T-helper 1 cell treated with Interleukin-12 subunit alpha and Interleukin-12 subunit beta and Interleukin-4 antibody, amounts not matched to agents 30 ng/mL and 1 ng/mL, for 36 hours (primary cell): ENCODE measurements around the gene MAP3K14. TPM values are rescaled to one million over a fixed set of nuclear protein-coding genes. Genes with fewer than 3 reads are reported as not detected.

ENCODE experiments used
- intact Hi-C: fragments of 100-400 bp; cut with micrococcal nuclease; formaldehyde crosslinking; loops from one replicate; pipeline ENCODE4 v1.15.1; 2024
- total RNA-seq: library from RNA; stranded (reverse); gene quantifications from 2 replicates; pipeline ENCODE4 v1.2.3, GENCODE V29; 2022

The MAP3K14 gene
- total RNA-seq, 1 donor from 2014 or later, result 44.9 TPM

DNA sequence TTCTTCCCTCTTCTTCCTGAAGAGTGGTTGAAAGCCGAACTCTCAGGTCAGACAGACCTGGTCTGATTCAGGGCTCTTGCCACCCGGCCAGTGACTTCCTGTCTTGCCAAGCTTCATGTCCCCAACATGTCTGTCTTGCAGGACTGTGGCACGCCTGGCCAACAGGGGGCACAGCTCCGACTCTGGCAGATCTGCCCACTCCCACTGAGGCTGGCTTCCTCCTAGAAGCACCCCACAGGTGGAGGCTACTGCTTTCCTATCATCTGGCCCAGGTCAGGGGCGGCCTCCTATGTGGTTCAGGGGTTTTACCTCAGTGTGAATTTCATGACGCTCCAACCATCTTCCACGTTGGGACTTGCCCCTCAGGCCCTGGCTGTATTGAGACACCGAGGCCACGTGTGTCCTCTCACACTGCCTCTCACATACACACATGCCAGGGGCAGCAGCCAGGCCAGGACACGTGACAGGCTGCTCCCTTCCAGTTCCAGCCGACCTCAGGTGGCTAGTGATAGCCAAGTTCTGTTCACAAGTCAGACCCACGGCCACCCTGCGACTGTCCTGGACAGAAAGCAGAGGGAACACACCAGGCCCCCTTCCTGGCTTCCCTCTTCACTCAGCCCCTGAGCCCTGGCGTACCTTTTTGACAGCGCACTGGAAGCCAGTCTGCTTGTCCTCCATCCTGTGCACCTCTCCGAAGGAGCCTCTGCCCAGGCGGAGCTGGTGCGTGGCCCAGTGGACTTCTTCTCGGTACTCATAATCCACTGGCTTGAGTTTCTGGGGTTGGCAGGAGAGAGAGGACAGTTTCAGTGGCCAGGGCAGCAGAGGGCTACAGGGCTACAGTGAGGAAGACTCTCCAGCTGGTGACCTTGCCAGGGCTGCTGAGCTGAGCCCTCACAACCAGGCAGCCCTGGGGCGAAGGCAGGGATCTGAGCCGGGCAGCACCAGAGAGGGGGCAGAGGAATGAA lies 32.4 kb downstream of the MAP3K14 start:
- intact Hi-C loops, result no loop called here

DNA sequence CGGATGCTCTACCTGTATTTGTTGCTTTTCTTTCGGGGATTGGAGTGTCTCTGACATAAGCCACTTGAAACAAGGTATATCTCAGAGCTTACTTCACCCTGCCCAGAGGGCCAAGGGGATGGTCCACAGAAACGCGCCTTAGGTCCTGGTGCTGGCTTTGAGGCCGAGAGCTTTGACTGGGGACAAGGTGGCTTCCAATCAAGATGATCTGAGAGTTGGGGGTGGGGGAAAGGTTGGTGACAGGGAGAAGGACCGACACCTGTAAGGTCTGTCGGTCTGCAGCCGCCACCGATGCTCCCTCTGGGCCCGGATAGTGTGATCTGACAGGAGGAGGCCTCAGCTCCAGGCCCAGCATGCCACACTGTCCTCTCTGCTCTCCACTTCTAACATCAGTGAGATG lies 33.1 kb downstream of the MAP3K14 start:
- intact Hi-C loops, result no loop called here

DNA sequence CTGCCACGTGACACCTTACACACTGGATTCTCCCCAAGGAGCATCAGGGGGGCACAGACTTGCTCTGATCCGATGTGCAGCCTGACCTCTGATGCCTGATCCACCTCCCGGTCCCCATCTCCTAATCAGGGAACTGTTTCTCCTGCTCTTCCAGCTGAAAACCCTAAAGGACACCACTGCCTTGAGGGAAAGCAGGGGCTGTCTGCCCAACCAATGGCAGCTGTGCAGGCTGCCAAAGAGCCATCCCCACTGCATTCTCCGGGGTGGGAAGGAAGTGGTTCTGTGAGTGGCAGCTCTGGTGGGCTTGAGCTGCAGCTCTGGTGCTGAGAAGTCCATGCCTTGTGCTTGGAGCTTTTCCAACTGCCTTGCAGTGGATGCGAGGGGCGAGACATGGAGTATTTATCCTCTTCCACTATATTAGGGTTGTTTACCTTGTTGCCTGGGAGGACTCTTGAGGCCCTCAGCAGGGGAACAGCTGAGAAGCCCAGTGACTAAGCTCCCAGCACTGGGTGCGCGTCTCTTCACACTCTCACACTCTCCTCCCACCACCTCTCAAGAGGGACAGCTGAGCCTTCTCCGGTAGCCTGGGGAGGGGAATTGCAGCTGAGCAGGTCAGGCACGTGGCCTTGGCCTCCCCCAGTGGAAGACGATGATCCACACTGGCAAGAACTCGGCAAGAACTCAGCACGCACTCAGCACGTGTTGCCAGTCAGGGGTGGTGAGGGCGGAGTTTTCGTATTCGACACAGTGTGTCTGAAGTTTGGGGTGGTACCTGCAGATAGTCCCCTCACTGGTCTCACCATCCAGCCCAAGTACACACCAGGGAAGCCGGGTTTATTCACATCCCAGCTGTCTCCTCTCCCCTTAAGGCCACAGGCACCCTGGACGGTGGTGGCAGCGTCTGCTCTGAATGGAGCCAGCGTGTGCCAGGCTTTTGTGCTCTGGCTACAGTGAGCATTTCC lies 33.9 kb downstream of the MAP3K14 start:
- intact Hi-C loops, result no loop called here

DNA sequence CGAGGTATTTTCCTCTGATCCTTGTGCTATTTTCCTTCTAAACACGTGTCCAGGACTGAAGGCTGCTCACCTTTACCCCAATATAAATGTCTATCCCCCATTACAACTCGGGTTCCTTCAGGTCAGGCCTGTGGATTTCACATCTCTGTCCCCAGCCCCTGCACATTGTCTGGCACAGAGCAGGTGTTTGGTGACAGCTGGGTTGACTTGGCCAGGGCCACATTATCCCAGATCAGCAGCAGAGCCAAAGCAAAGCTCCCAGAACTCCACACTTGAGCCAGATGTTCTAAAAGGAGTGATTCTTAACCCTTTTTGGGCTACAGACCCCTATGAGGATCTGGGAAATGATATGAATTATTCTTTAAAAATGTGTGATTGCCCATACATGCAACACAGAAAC lies 36.9 kb downstream of the MAP3K14 start:
- intact Hi-C loops, result no loop called here

DNA sequence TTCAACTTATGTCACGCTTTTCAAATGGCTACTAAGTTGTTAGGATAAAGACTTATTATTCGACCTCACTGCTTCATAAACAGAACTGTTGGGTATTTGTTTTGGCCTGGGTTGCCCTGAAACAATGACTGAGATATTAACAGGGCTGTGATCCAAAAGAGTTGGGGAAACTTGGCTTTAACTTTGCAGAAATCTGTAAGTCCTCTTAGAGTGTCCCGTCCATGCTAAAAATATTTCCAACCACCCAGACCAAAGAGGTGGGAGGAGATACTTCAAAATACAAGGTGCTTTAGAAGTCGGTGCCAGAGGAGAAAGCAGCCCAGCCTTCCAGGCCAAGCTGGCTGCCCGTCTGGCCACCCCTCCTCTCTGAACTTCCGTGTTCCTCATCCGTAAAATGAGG lies 38.8 kb downstream of the MAP3K14 start:
- intact Hi-C loops, result loop anchor here (1.0 kb wide), 5 partner anchors 31 to 107 kb away; partner anchors contain the start of gene MAP3K14

DNA sequence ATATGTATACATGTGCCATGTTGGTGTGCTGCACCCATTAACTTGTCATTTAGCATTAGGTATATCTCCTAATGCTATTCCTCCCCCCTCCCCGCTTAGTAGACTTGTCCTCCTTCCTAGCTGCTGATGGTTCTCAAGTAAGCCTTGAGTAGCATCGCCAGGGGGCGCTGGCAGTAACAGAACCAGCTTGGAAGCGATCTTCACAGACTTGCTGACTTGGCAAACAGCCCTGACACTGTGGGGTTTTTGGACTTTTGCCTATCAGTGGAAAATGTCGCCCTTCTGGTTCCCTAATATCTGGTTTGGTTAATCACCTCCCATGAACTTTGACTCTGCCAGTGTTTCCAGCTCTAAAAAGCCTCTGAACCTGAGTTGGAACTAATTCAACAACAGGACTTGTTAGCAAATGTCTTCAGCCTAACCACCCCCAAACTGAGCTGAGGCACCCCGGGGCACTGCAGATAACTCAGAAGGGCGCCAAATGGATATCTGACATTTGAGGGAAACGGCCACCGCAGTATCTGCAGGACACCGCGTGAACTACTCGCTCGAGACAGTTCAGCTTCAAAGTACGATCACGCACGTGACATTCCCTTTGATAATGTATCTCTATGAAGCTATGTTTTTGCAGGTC lies 39.5 kb downstream of the MAP3K14 start:
- intact Hi-C loops, result loop anchor here (1.0 kb wide), 5 partner anchors 30 to 108 kb away; partner anchors contain the start of gene MAP3K14

DNA sequence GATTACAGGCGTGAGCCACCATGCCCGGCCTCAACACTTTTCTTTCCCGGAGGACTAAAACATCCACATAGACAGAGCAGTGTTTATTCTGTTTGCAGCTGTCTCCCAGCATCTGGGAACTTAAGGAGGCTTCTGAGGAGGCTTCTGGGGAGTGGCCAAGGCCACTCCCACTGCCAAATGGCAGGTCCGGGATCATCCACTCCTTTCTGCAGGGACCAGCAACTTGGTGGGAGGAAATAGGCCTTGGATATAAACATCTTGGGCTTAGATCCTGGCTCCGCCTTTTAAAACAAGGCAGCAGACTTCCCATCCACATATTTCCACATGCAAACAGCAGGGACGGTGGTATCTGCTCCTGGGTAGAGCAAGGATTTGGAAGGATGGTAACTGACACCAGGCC lies 40.8 kb downstream of the MAP3K14 start:
- intact Hi-C loops, result no loop called here

DNA sequence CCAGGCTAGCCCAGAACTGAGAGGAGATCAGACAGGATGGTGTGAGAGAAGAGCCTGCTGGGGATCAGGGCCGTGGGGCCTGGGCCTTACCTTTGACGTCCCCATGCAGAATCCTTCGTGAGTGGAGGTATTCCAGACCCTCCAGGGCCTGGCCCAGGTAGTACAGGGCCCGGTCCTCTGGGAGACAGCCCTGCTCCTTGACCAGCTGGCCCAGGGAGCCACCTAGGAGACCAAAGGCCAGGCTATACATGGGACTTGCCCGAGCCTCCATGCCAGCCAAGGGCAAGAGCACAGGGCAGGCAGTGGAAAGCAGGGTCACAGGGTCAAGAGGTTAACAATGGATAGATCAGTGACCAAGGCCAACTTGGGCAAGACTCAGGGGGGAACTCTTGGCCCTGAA lies 42.8 kb downstream of the MAP3K14 start:
- intact Hi-C loops, result no loop called here

DNA sequence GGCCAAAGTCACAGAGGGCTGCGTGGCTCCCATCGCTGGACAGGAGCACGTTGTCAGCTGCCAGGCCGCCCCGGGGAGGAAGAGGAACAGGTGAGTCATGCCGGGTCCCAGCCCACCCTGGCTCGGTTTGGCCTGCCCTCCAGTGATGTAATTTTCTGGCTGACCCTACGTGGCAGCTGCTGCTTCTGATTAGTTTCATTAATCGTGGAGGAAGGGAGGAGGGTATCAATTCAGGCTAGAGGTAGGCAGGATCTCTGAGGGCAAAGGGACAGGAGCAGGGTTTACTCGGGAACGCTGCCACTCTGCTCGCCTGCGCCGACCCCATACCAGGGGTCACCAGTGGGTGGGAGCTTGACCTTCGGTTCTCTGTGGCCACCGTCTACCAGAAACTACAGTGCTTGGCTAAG lies 43.3 kb downstream of the MAP3K14 start:
- intact Hi-C loops, result no loop called here

DNA sequence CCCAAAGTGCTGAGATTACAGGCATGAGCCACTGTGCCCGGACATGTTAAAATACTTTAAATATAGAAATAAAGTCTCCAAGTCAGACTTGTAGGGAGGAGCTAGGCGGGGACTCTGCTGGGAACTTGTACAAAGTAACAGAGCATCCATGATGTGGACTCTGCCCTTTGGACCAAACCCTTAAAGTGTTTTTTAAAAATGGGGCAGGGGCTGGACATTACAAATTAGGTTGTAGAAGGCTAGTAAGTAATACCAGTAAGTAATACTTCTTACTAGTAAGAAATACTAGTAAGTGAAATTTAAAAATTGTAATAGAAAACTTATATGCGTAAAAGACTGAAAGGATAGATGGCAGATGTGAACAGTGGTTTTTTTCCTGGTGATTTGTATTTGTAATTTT lies 45.2 kb downstream of the MAP3K14 start:
- intact Hi-C loops, result no loop called here

DNA sequence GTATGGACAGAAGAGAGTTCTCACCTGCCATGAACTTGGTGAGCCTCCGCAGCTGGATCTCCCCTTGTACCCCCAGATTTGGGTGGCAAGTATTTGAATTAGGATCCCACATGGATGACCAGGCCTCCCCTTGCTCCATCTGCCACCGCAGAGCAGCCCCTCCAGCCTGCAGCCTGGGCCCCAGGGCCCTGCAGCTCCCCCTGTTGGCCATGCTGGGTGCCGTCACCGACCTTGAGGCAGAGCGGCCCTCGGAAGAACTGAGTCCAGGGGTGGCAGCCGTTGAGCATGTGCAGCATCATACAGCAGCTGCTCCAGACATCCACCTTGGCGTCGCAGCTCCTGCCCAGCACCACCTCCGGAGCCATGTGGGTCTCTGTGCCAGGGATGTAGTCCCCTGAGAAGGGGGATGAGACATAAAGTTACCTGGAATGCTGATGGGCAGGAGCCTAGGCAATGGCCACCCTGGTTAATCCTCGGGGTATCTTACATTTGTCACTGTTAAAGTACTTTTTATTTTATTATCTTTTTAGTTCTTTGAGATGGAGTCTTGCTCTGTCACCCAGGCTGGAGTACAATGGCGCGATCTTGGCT lies 45.9 kb downstream of the MAP3K14 start:
- intact Hi-C loops, result loop anchor here (1.0 kb wide), 1 partner anchor 52 kb away; no protein-coding TSS in a partner anchor

DNA sequence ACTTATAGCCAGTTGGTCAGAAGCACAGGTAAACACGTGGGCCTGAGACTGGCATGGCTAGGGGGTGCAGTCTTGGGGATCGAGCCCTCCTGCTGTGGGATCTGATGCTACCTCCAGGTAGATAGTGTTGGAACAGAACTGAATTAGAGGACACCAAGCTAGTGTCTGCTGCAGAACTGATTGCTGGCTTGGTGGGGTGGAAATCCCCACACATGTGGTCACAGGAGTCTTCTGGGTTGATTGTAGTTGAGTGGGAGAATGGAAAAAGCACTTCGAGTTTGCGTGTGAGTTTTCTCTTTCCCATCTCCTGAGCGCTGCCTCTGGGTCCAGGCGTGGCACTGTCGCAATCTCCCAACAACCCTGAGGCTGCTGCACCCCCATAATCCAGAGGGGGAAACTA lies 46.9 kb downstream of the MAP3K14 start:
- intact Hi-C loops, result loop anchor here (1.0 kb wide), 1 partner anchor 51 kb away; no protein-coding TSS in a partner anchor

DNA sequence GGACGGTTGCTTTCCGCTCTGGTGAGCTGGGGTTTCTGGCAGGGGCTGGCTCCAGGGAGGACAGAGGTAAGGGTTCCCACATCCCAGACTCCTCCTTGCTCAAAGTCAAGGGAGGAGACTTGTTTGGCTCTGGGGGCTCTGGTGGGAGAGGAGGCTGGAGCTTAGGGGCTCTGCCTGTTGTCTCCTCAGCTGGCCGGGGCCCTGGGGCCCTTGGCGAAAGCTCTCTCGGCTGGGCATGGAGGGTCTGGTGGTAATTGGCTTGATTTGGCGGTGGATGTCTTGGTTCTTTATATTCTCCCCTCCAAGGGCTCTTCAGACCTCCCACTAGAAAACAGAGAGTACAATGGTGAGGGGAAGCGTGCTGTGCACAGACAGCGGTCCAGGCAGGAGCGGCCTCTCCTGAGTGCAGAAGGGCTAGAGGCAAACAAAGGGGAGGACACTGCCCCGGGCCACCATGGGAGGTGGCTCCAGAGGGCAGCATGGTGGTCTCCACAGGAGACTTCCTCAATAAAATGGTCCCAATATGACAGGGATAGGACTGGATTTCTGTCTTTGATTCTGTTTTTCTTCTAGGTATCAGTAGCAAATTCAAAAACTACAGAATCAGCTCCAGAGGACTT lies 49.3 kb downstream of the MAP3K14 start:
- intact Hi-C loops, result no loop called here

DNA sequence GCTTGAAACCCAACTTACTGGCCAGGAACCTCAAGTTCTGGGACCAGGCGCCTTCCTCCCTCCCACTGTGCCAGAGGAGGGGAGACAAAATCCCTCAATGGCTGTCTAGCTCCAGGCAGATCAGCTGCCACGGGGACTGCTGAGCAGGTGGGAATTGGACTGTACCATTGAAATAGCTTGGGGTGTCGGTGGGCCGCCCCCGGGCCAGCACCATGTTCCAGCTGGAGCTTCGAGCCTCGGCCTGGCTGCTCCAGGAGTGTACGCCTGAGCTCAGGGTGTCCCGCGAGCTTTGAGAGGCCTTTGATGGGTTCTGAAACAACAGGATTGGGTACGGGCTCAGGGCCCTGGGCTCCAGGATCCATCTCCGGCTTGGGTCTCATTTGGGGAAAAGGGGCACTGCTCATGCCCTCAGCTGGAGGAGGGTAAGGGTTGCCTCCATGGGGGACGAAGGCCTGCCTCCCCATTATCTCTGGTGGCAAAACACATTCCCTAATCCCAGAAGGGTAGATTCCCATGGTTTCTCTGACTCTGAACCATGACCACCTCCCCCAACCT lies 50.4 kb downstream of the MAP3K14 start:
- intact Hi-C loops, result no loop called here

DNA sequence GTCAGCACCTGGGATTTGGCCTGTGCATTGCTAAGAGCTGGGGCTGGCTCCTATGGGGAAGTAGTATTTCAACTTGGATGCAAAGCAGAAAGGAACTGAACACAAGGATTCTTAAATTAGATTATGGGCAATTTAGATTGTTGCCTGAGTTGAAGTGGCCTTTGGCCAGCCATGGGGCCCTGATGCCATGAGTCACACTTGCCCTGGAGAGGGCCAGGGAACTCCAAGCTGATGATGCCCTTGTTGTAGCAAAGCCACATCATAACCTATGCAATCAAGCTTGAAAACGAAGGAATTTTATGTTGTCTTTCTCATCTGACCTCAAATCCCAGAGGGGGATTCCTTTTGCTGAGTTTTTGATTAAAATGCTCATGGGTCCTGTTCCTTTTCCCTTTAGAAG lies 51.0 kb downstream of the MAP3K14 start:
- intact Hi-C loops, result no loop called here

DNA sequence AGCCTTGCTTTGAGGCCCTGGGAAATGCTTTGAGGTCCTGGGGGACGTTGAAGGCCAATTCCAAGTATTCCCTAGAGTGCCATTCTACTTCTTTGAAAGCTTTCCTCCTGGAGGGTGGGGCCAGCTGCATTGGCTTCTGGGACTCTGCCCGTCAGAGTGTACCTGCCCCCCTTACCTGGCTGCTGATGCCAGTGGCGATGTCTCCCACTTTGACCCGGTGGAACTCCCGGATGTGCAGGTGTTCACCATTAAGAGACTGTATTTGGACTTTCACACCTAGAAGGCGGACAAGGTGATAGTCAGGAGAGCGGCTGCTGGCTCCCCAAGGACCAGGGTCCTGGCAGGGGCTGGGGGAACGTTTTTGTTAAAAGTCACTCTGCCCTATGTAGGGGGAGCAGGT lies 51.8 kb downstream of the MAP3K14 start:
- intact Hi-C loops, result no loop called here

DNA sequence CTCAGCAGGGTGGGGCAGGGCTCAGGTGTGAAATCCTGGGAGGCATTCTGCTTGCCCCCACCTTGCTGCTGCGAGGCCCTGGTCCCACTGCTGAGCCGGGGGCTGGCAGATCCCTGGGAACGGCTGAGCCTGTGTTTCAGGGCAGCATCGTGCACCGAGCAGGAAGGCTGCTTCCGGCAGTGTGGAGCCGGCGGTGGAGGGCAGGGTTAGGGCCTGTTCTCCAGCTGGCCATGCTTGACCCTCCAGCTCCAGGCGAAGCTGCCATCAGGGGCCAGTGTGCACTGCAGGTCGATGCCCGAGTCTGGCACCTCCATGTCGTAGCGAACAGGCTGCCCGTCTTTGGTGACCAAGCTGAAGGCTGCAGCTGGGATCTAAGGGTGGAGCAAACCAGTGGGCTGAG lies 52.4 kb downstream of the MAP3K14 start:
- intact Hi-C loops, result no loop called here

DNA sequence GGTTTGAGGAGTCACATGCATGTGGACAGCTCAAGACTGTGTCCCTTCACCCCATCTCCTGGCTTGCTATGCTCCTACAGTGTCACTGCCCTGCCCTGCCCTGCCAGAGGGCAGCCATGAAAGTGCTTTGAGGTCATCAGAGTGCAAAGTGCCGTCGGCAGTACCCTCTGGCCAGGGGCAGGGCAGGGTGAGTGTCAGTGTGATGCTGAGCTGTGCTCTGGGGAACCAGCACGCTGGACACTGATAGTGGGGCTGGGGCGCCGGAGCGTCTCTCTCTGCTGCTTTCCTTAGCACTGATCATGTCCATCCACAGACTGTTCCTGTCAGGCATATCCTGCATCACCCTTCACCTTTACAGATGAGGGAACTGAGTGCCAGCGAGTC lies 53.4 kb downstream of the MAP3K14 start:
- intact Hi-C loops, result no loop called here

DNA sequence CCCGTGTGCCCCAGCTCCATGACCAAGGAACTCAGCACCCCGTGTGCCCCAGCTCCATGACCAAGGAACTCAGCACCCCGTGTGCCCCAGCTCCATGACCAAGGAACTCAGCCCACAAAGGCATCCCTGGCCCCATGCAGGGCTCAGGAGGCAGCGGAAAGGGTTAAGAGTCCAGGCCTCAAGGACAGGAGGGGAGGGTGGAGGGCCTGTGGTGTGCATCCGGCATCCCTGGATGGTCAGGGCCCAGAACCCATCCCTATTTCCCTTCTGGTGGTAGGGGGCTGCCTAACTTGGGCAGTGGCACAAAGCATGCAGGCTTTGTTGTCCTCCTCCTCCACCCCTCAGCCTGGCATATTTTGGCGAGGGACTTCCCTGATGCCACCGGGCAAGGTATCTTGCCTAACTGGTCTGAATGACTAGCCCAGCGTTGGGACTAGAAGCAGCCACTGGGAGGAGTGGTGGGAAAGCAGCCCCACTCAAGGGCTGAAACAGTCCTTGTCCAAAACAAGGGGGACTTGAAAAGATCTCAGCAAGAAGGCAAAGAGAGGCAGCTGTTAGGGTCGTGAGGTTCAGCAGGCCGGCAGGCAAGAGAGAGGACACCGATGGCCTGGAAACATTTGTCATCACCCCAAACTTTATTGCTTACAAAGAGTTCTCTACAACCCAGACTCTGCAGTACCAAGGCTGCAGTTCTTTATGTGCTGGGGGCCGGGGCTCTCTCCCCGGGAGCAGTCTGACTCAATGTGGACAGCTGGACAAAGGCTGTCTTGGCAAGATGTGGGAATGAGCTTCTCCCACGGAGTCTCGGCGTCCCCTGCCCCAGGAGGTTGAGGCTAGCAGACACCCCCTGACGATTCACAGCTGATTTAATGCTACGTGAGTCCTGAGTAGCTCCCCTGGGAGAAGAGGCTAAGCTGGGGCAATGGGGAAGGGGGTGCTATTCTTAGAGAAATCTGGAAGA lies 54.0 kb downstream of the MAP3K14 start:
- intact Hi-C loops, result loop anchor here (1.0 kb wide), 1 partner anchor 14 kb away; no protein-coding TSS in a partner anchor
